Stimulated activated CD8-positive, alpha-beta memory T cell treated with anti-CD3 and anti-CD28 coated beads, Interleukin-15, amount 100 ng/mL, for 48 hours (primary cell): ENCODE data around the gene ZNF552.
A peak's percentile ranks its signal among the peaks of the same experiment; 100 is the strongest.
"Not testable (repeated sequence)": the region's sequence is repeated elsewhere in the genome, so short reads cannot be mapped to it uniquely, and the experiment has no call there.

ENCODE experiments used
- DNase-seq, 2 donors: peaks; one replicate each; pipeline ENCODE4 v3.0.0-alpha.2; 2020; ENCODE audit warnings: low read depth in 2 of 2

ZNF552 gene

GRCh38 chr19:57814505-57815246 lies at the start of gene ZNF552:
ZNF552 (minus strand) TSS chr19:57814913; CDS start chr19:57814743, 170 bp downstream.
- DNase-seq, result peak; percentile 60 to 62

- not testable (repeated sequence) for DNase-seq
Measured at GRCh38 chr19:57862351-57862750, 47.6 kb upstream of the ZNF552 start.

- DNase-seq, result not testable (repeated sequence)
Measured at GRCh38 chr19:57854117-57854516, 39.4 kb upstream of the ZNF552 start.

- DNase-seq, result not testable (repeated sequence)
Measured at GRCh38 chr19:57851812-57852603, 37.3 kb upstream of the ZNF552 start.

GRCh38 chr19:57850553-57851017 lies 35.9 kb upstream of the ZNF552 start:
- DNase-seq, result peak in 1 of 2 donors; percentile 2

GRCh38 chr19:57849666-57850473 lies 35.2 kb upstream of the ZNF552 start, which contains the start of gene ZNF587:
ZNF587 (plus strand) TSS chr19:57849859; CDS start chr19:57850039, 180 bp downstream.
- DNase-seq, result peak; percentile 68 to 76

- not testable (repeated sequence) for DNase-seq
Measured at GRCh38 chr19:57849162-57849665, 34.5 kb upstream of the ZNF552 start.

- not testable (repeated sequence) for DNase-seq
Measured at GRCh38 chr19:57847164-57847563, 32.5 kb upstream of the ZNF552 start.

- DNase-seq, result no peak
Measured at GRCh38 chr19:57841122-57841763, 26.5 kb upstream of the ZNF552 start.

GRCh38 chr19:57838622-57839191 lies 24.0 kb upstream of the ZNF552 start:
- DNase-seq, result not testable (repeated sequence)

- DNase-seq, result not testable (repeated sequence)
Measured at GRCh38 chr19:57836991-57837390, 22.3 kb upstream of the ZNF552 start.

GRCh38 chr19:57830071-57830602 lies 15.4 kb upstream of the ZNF552 start, which contains the start of gene ZNF587B:
ZNF587B (plus strand) TSS chr19:57830299; CDS start chr19:57830529, 230 bp downstream.
- peak in 1 of 2 donors; percentile 25 for DNase-seq

- no peak for DNase-seq
Measured at GRCh38 chr19:57829316-57829715, 14.6 kb upstream of the ZNF552 start.

GRCh38 chr19:57825511-57825910 lies 10.8 kb upstream of the ZNF552 start:
- DNase-seq, result no peak

GRCh38 chr19:57823608-57824007 lies 8.9 kb upstream of the ZNF552 start:
- not testable (repeated sequence) for DNase-seq

GRCh38 chr19:57823155-57823554 lies 8.4 kb upstream of the ZNF552 start:
- not testable (repeated sequence) for DNase-seq

- not testable (repeated sequence) for DNase-seq
Measured at GRCh38 chr19:57821501-57821900, 6.8 kb upstream of the ZNF552 start.

- not testable (repeated sequence) for DNase-seq
Measured at GRCh38 chr19:57821095-57821494, 6.4 kb upstream of the ZNF552 start.

GRCh38 chr19:57820599-57820998 lies 5.9 kb upstream of the ZNF552 start:
- no peak for DNase-seq
